HUES6 (cell line): Measurements from ENCODE around the gene TOMM40L.
A peak's percentile ranks its signal among the peaks of the same experiment; 100 is the strongest.
"Not testable (repeated sequence)": the region's sequence is repeated elsewhere in the genome, so short reads cannot be mapped to it uniquely, and the experiment has no call there.

Experiments used
- H3K27ac ChIP-seq: 2 replicates; pipeline ENCODE4 v1.7.0; 2013; ENCODE audit warnings: low read depth, mild to moderate bottlenecking, low read length, inconsistent platforms
- H3K27me3 ChIP-seq: 2 replicates; pipeline ENCODE4 v1.6.1; 2013; ENCODE audit warnings: low read length; ENCODE audit not compliant: control insufficient read depth, insufficient read depth
- H3K36me3 ChIP-seq: 2 replicates; pipeline ENCODE4 v1.6.1; 2013; ENCODE audit warnings: low read length; ENCODE audit not compliant: control insufficient read depth, insufficient read depth
- H3K4me1 ChIP-seq: 2 replicates; pipeline ENCODE4 v1.6.1; 2013; ENCODE audit warnings: low read length; ENCODE audit not compliant: control insufficient read depth, insufficient read depth
- H3K4me3 ChIP-seq: 2 replicates; pipeline ENCODE4 v1.5.1; 2013; ENCODE audit warnings: low read depth, low read length
- H3K9ac ChIP-seq: one replicate; pipeline ENCODE4 v1.6.1; 2013; ENCODE audit warnings: mild to moderate bottlenecking, low read length
- H3K9me3 ChIP-seq: 2 replicates; pipeline ENCODE4 v1.6.1; 2013; ENCODE audit warnings: low read depth, low read length; ENCODE audit not compliant: control insufficient read depth, insufficient read depth

Gene TOMM40L

GRCh38 chr1:161241682-161242081 lies 15.8 kb downstream of the TOMM40L start:
- H3K27ac ChIP-seq: no peak overlapping the region
- no peaks in the 10 kb centered on the region for H3K4me1 ChIP-seq
- no peaks in the 10 kb centered on the region for H3K9me3 ChIP-seq
- no peak overlapping the region for H3K9ac ChIP-seq
- no peaks in the 10 kb centered on the region for H3K36me3 ChIP-seq
- H3K4me3 ChIP-seq: no peak overlapping the region
- no peaks in the 10 kb centered on the region for H3K27me3 ChIP-seq

- H3K4me3 ChIP-seq: no peak overlapping the region
- H3K4me1 ChIP-seq: no peaks in the 10 kb centered on the region
- no peaks in the 10 kb centered on the region for H3K36me3 ChIP-seq
- H3K9me3 ChIP-seq: no peaks in the 10 kb centered on the region
- no peaks in the 10 kb centered on the region for H3K27me3 ChIP-seq
- no peak overlapping the region for H3K9ac ChIP-seq
- H3K27ac ChIP-seq: no peak overlapping the region
These were observed 16.5 kb downstream of the TOMM40L start for GRCh38 chr1:161242313-161242712.

GRCh38 chr1:161244888-161245287 lies 19.0 kb downstream of the TOMM40L start:
- H3K9ac ChIP-seq: no peak overlapping the region
- no peak overlapping the region for H3K4me3 ChIP-seq
- H3K27me3 ChIP-seq: no peaks in the 10 kb centered on the region
- H3K4me1 ChIP-seq: no peaks in the 10 kb centered on the region
- H3K9me3 ChIP-seq: peaks cover 2% of the 10 kb centered on the region; the same call in 1 of the 2 replicates
- no peaks in the 10 kb centered on the region for H3K36me3 ChIP-seq
- H3K27ac ChIP-seq: no peak overlapping the region

GRCh38 chr1:161250100-161250499 lies 24.2 kb downstream of the TOMM40L start:
- not testable (repeated sequence) for H3K27ac ChIP-seq, H3K27me3 ChIP-seq, H3K4me1 ChIP-seq, H3K4me3 ChIP-seq, H3K9me3 ChIP-seq, H3K36me3 ChIP-seq, H3K9ac ChIP-seq

- peaks cover 4% of the 10 kb centered on the region for H3K9me3 ChIP-seq
- no peak overlapping the region for H3K27ac ChIP-seq
- H3K36me3 ChIP-seq: no peaks in the 10 kb centered on the region
- no peaks in the 10 kb centered on the region for H3K27me3 ChIP-seq
- no peaks in the 10 kb centered on the region; the same call in 1 of the 2 replicates for H3K4me1 ChIP-seq
- no peak overlapping the region for H3K9ac ChIP-seq
- H3K4me3 ChIP-seq: no peak overlapping the region
These were observed 25.0 kb downstream of the TOMM40L start for GRCh38 chr1:161250829-161251228.

- H3K4me3 ChIP-seq: no peak overlapping the region
- H3K9me3 ChIP-seq: peaks cover 9% of the 10 kb centered on the region
- H3K36me3 ChIP-seq: no peaks in the 10 kb centered on the region
- H3K27ac ChIP-seq: no peak overlapping the region
- H3K4me1 ChIP-seq: no peaks in the 10 kb centered on the region; the same call in 1 of the 2 replicates
- no peak overlapping the region for H3K9ac ChIP-seq
- no peaks in the 10 kb centered on the region for H3K27me3 ChIP-seq
These were observed 25.7 kb downstream of the TOMM40L start for GRCh38 chr1:161251579-161251978.

GRCh38 chr1:161255302-161255701 lies 29.4 kb downstream of the TOMM40L start:
- H3K4me3 ChIP-seq, H3K4me1 ChIP-seq, H3K27ac ChIP-seq, H3K9ac ChIP-seq, H3K36me3 ChIP-seq: not testable (repeated sequence)
- Histone ChIP-seq H3K27me3 (peaks cover 27% of the 10 kb centered on the region), H3K9me3 (peaks cover 17% of the 10 kb centered on the region)

- not testable (repeated sequence) for H3K36me3 ChIP-seq, H3K9ac ChIP-seq, H3K27ac ChIP-seq, H3K4me1 ChIP-seq, H3K4me3 ChIP-seq
- H3K9me3 ChIP-seq: peaks cover 17% of the 10 kb centered on the region
- peaks cover 34% of the 10 kb centered on the region for H3K27me3 ChIP-seq
These were observed 30.2 kb downstream of the TOMM40L start for GRCh38 chr1:161255955-161256520.

- H3K27me3 ChIP-seq: peaks cover 44% of the 10 kb centered on the region
- H3K9ac ChIP-seq, H3K36me3 ChIP-seq, H3K4me3 ChIP-seq, H3K4me1 ChIP-seq, H3K27ac ChIP-seq: not testable (repeated sequence)
- peaks cover 17% of the 10 kb centered on the region for H3K9me3 ChIP-seq
These were observed 31.2 kb downstream of the TOMM40L start for GRCh38 chr1:161257109-161257508.

- Histone ChIP-seq H3K9ac (no peak within 1 kb of the TSS), H3K27ac (no peak within 1 kb of the TSS), H3K4me1 (peaks cover 7% of the 10 kb centered on the region; the same call in 1 of the 2 replicates), H3K9me3 (peaks cover 17% of the 10 kb centered on the region), H3K4me3 (peak within 1 kb of the TSS; percentile 74), H3K36me3 (no peaks in the 10 kb centered on the region), H3K27me3 (peaks cover 44% of the 10 kb centered on the region)
These were observed 32.8 kb downstream of the TOMM40L start, which contains the start of gene PCP4L1 for GRCh38 chr1:161258439-161259344. PCP4L1 (plus strand) TSS chr1:161258745; CDS start chr1:161258975, 230 bp downstream.

- Histone ChIP-seq H3K36me3 (no peaks in the 10 kb centered on the region), H3K27ac (no peak overlapping the region), H3K4me1 (peaks cover 7% of the 10 kb centered on the region; the same call in 1 of the 2 replicates), H3K27me3 (peaks cover 44% of the 10 kb centered on the region), H3K9ac (no peak overlapping the region), H3K9me3 (peaks cover 17% of the 10 kb centered on the region), H3K4me3 (peak overlapping the region; percentile 74)
These were observed 33.5 kb downstream of the TOMM40L start for GRCh38 chr1:161259345-161259702.
